ENCODE results near the gene FNDC3A.

GRCh38 chr13:49185264-49185663, 209.6 kb downstream of the FNDC3A start:
- TF ChIP-seq, protein P1, sequence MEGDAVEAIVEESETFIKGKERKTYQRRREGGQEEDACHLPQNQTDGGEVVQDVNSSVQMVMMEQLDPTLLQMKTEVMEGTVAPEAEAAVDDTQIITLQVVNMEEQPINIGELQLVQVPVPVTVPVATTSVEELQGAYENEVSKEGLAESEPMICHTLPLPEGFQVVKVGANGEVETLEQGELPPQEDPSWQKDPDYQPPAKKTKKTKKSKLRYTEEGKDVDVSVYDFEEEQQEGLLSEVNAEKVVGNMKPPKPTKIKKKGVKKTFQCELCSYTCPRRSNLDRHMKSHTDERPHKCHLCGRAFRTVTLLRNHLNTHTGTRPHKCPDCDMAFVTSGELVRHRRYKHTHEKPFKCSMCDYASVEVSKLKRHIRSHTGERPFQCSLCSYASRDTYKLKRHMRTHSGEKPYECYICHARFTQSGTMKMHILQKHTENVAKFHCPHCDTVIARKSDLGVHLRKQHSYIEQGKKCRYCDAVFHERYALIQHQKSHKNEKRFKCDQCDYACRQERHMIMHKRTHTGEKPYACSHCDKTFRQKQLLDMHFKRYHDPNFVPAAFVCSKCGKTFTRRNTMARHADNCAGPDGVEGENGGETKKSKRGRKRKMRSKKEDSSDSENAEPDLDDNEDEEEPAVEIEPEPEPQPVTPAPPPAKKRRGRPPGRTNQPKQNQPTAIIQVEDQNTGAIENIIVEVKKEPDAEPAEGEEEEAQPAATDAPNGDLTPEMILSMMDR (conservative IDR thresholded peaks at IDR 0.05), result no peak
- TF ChIP-seq EZH2 (IDR thresholded peaks at IDR 0.05; ENCODE audit: low read depth), result no peak

Data from PC-9 (cell line).